ENCODE measurements around the gene IL20RA.

The IL20RA gene

GRCh38 chr6:137044366-137045221 lies at the start of gene IL20RA:
TSS of gene IL20RA (minus strand) at chr6:137044965. CDS start at chr6:137044728, 237 bp downstream.
- H3K9me3 ChIP-seq (ENCODE audit: control insufficient read depth, insufficient read depth, low read depth, low read length) = peaks cover 3% of the 10 kb centered on the region; the same call in 1 of the 2 replicates
- H3K4me1 ChIP-seq (ENCODE audit: control insufficient read depth, insufficient read depth, low read length) = no peaks in the 10 kb centered on the region; the same call in 1 of the 2 replicates
- peak within 1 kb of the TSS; percentile 72 for H3K9ac ChIP-seq (ENCODE audit: low read length)
- H3K27me3 ChIP-seq (ENCODE audit: control insufficient read depth, insufficient read depth, low read length) = peaks cover 44% of the 10 kb centered on the region
- H3K36me3 ChIP-seq (ENCODE audit: control insufficient read depth, insufficient read depth, low read length) = no peaks in the 10 kb centered on the region
- peak within 1 kb of the TSS; percentile 76 for H3K4me3 ChIP-seq (ENCODE audit: low read depth, low read length)
- H3K27ac ChIP-seq (ENCODE audit: low read depth, low read length) = no peak within 1 kb of the TSS

GRCh38 chr6:137093183-137094069 lies 48.7 kb upstream of the IL20RA start:
- Histone ChIP-seq H3K9ac (ENCODE audit: low read length) (no peak overlapping the region), H3K27ac (ENCODE audit: low read depth, low read length) (no peak overlapping the region), H3K36me3 (ENCODE audit: control insufficient read depth, insufficient read depth, low read length) (no peaks in the 10 kb centered on the region), H3K4me1 (ENCODE audit: control insufficient read depth, insufficient read depth, low read length) (peaks cover 4% of the 10 kb centered on the region; the same call in 1 of the 2 replicates), H3K27me3 (ENCODE audit: control insufficient read depth, insufficient read depth, low read length) (no peaks in the 10 kb centered on the region), H3K9me3 (ENCODE audit: control insufficient read depth, insufficient read depth, low read depth, low read length) (no peaks in the 10 kb centered on the region), H3K4me3 (ENCODE audit: low read depth, low read length) (no peak overlapping the region)

- peaks cover 4% of the 10 kb centered on the region; the same call in 1 of the 2 replicates for H3K4me1 ChIP-seq (ENCODE audit: control insufficient read depth, insufficient read depth, low read length)
- H3K27me3 ChIP-seq (ENCODE audit: control insufficient read depth, insufficient read depth, low read length) = no peaks in the 10 kb centered on the region
- no peaks in the 10 kb centered on the region for H3K9me3 ChIP-seq (ENCODE audit: control insufficient read depth, insufficient read depth, low read depth, low read length)
- no peaks in the 10 kb centered on the region for H3K36me3 ChIP-seq (ENCODE audit: control insufficient read depth, insufficient read depth, low read length)
- H3K9ac ChIP-seq (ENCODE audit: low read length) = no peak overlapping the region
- H3K4me3 ChIP-seq (ENCODE audit: low read depth, low read length) = no peak overlapping the region
- no peak overlapping the region for H3K27ac ChIP-seq (ENCODE audit: low read depth, low read length)
These were observed 47.3 kb upstream of the IL20RA start for GRCh38 chr6:137092018-137092417.

GRCh38 chr6:137089305-137089704 lies 44.5 kb upstream of the IL20RA start:
- Histone ChIP-seq H3K9me3 (ENCODE audit: control insufficient read depth, insufficient read depth, low read depth, low read length) (no peaks in the 10 kb centered on the region), H3K27me3 (ENCODE audit: control insufficient read depth, insufficient read depth, low read length) (no peaks in the 10 kb centered on the region), H3K27ac (ENCODE audit: low read depth, low read length) (no peak overlapping the region), H3K36me3 (ENCODE audit: control insufficient read depth, insufficient read depth, low read length) (no peaks in the 10 kb centered on the region), H3K4me1 (ENCODE audit: control insufficient read depth, insufficient read depth, low read length) (no peaks in the 10 kb centered on the region; the same call in 1 of the 2 replicates), H3K4me3 (ENCODE audit: low read depth, low read length) (no peak overlapping the region), H3K9ac (ENCODE audit: low read length) (no peak overlapping the region)

GRCh38 chr6:137087902-137088301 lies 43.1 kb upstream of the IL20RA start:
- no peak overlapping the region for H3K9ac ChIP-seq (ENCODE audit: low read length)
- no peaks in the 10 kb centered on the region; the same call in 1 of the 2 replicates for H3K4me1 ChIP-seq (ENCODE audit: control insufficient read depth, insufficient read depth, low read length)
- H3K36me3 ChIP-seq (ENCODE audit: control insufficient read depth, insufficient read depth, low read length) = no peaks in the 10 kb centered on the region
- no peaks in the 10 kb centered on the region for H3K9me3 ChIP-seq (ENCODE audit: control insufficient read depth, insufficient read depth, low read depth, low read length)
- H3K4me3 ChIP-seq (ENCODE audit: low read depth, low read length) = no peak overlapping the region
- H3K27ac ChIP-seq (ENCODE audit: low read depth, low read length) = no peak overlapping the region
- no peaks in the 10 kb centered on the region for H3K27me3 ChIP-seq (ENCODE audit: control insufficient read depth, insufficient read depth, low read length)

- Histone ChIP-seq H3K27me3 (ENCODE audit: control insufficient read depth, insufficient read depth, low read length) (no peaks in the 10 kb centered on the region), H3K27ac (ENCODE audit: low read depth, low read length) (no peak overlapping the region), H3K9me3 (ENCODE audit: control insufficient read depth, insufficient read depth, low read depth, low read length) (no peaks in the 10 kb centered on the region), H3K36me3 (ENCODE audit: control insufficient read depth, insufficient read depth, low read length) (no peaks in the 10 kb centered on the region), H3K4me1 (ENCODE audit: control insufficient read depth, insufficient read depth, low read length) (no peaks in the 10 kb centered on the region), H3K4me3 (ENCODE audit: low read depth, low read length) (no peak overlapping the region), H3K9ac (ENCODE audit: low read length) (no peak overlapping the region)
These were observed 41.3 kb upstream of the IL20RA start for GRCh38 chr6:137086031-137086430.

GRCh38 chr6:137084865-137085617 lies 40.3 kb upstream of the IL20RA start:
- no peaks in the 10 kb centered on the region for H3K36me3 ChIP-seq (ENCODE audit: control insufficient read depth, insufficient read depth, low read length)
- no peaks in the 10 kb centered on the region for H3K9me3 ChIP-seq (ENCODE audit: control insufficient read depth, insufficient read depth, low read depth, low read length)
- H3K27me3 ChIP-seq (ENCODE audit: control insufficient read depth, insufficient read depth, low read length) = no peaks in the 10 kb centered on the region
- H3K27ac ChIP-seq (ENCODE audit: low read depth, low read length) = no peak overlapping the region
- H3K4me3 ChIP-seq (ENCODE audit: low read depth, low read length) = no peak overlapping the region
- H3K4me1 ChIP-seq (ENCODE audit: control insufficient read depth, insufficient read depth, low read length) = peaks cover 4% of the 10 kb centered on the region; the same call in 1 of the 2 replicates
- H3K9ac ChIP-seq (ENCODE audit: low read length) = no peak overlapping the region

GRCh38 chr6:137084090-137084489 lies 39.3 kb upstream of the IL20RA start:
- H3K27me3 ChIP-seq (ENCODE audit: control insufficient read depth, insufficient read depth, low read length) = no peaks in the 10 kb centered on the region
- H3K9me3 ChIP-seq (ENCODE audit: control insufficient read depth, insufficient read depth, low read depth, low read length) = no peaks in the 10 kb centered on the region
- H3K4me1 ChIP-seq (ENCODE audit: control insufficient read depth, insufficient read depth, low read length) = peaks cover 4% of the 10 kb centered on the region; the same call in 1 of the 2 replicates
- no peaks in the 10 kb centered on the region for H3K36me3 ChIP-seq (ENCODE audit: control insufficient read depth, insufficient read depth, low read length)
- H3K27ac ChIP-seq (ENCODE audit: low read depth, low read length) = no peak overlapping the region
- no peak overlapping the region for H3K9ac ChIP-seq (ENCODE audit: low read length)
- H3K4me3 ChIP-seq (ENCODE audit: low read depth, low read length) = no peak overlapping the region

GRCh38 chr6:137081997-137082396 lies 37.2 kb upstream of the IL20RA start:
- Histone ChIP-seq H3K27ac (ENCODE audit: low read depth, low read length) (no peak overlapping the region), H3K27me3 (ENCODE audit: control insufficient read depth, insufficient read depth, low read length) (no peaks in the 10 kb centered on the region), H3K9me3 (ENCODE audit: control insufficient read depth, insufficient read depth, low read depth, low read length) (no peaks in the 10 kb centered on the region), H3K9ac (ENCODE audit: low read length) (no peak overlapping the region), H3K36me3 (ENCODE audit: control insufficient read depth, insufficient read depth, low read length) (no peaks in the 10 kb centered on the region), H3K4me1 (ENCODE audit: control insufficient read depth, insufficient read depth, low read length) (peaks cover 4% of the 10 kb centered on the region; the same call in 1 of the 2 replicates), H3K4me3 (ENCODE audit: low read depth, low read length) (no peak overlapping the region)

- no peaks in the 10 kb centered on the region for H3K27me3 ChIP-seq (ENCODE audit: control insufficient read depth, insufficient read depth, low read length)
These were observed 35.9 kb upstream of the IL20RA start for GRCh38 chr6:137080711-137081110.

More at GRCh38 chr6:137080711-137081110, 35.9 kb upstream of the IL20RA start:
- Histone ChIP-seq H3K36me3 (ENCODE audit: control insufficient read depth, insufficient read depth, low read length) (no peaks in the 10 kb centered on the region), H3K9ac (ENCODE audit: low read length) (no peak overlapping the region), H3K4me1 (ENCODE audit: control insufficient read depth, insufficient read depth, low read length) (peaks cover 8% of the 10 kb centered on the region), H3K4me3 (ENCODE audit: low read depth, low read length) (no peak overlapping the region), H3K27ac (ENCODE audit: low read depth, low read length) (no peak overlapping the region), H3K9me3 (ENCODE audit: control insufficient read depth, insufficient read depth, low read depth, low read length) (no peaks in the 10 kb centered on the region)
